Measurements from ENCODE around the gene MAST1.

DNA sequence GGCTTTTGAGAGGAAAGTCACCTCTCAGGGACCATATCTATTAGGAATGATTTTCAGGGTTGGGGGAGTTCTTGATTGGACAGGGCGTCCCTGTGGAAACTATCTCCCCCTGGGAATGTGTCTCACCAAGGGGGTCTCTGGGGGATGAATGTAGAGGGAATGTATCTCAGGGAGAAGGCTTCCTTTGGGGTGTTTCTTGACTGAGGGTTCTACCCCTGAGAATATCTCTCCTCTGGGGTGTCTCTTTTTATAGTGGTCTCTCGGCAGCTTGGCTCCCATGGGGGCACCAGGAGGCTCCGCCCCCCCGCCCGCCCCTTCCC, 4.9 kb upstream of the MAST1 start:
- TF ChIP-seq POLR2A (IDR thresholded peaks at IDR 0.05), result no peak
- TF ChIP-seq, protein P1, sequence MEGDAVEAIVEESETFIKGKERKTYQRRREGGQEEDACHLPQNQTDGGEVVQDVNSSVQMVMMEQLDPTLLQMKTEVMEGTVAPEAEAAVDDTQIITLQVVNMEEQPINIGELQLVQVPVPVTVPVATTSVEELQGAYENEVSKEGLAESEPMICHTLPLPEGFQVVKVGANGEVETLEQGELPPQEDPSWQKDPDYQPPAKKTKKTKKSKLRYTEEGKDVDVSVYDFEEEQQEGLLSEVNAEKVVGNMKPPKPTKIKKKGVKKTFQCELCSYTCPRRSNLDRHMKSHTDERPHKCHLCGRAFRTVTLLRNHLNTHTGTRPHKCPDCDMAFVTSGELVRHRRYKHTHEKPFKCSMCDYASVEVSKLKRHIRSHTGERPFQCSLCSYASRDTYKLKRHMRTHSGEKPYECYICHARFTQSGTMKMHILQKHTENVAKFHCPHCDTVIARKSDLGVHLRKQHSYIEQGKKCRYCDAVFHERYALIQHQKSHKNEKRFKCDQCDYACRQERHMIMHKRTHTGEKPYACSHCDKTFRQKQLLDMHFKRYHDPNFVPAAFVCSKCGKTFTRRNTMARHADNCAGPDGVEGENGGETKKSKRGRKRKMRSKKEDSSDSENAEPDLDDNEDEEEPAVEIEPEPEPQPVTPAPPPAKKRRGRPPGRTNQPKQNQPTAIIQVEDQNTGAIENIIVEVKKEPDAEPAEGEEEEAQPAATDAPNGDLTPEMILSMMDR (IDR thresholded peaks at IDR 0.05), result no peak
